Ishikawa (cell line): ENCODE results near the gene MTHFD1L.

Source experiments
- CEBPB ChIP-seq: IDR thresholded peaks from 2 replicates; pipeline ENCODE4 v1.6.1; 2012
- CREB1 ChIP-seq: IDR thresholded peaks from 2 replicates; pipeline ENCODE4 v1.6.1; 2012; ENCODE audit warnings: low read depth
- EGR1 ChIP-seq: IDR thresholded peaks from 2 replicates; pipeline ENCODE4 v1.6.1; 2012
- EP300 ChIP-seq: IDR thresholded peaks from 2 replicates; pipeline ENCODE4 v1.6.1; 2012; ENCODE audit warnings: borderline replicate concordance
- FOXM1 ChIP-seq: IDR thresholded peaks from 2 replicates; pipeline ENCODE4 v1.6.1; 2012; ENCODE audit warnings: low read depth, borderline replicate concordance
- NFIC ChIP-seq: IDR thresholded peaks from 2 replicates; pipeline ENCODE4 v1.6.1; 2012
- RAD21 ChIP-seq: IDR thresholded peaks from 2 replicates; pipeline ENCODE4 v1.6.1; 2012; ENCODE audit warnings: low read depth
- TAF1 ChIP-seq: IDR thresholded peaks from 2 replicates; pipeline ENCODE4 v1.6.1; 2012; ENCODE audit warnings: low read depth, mild to moderate bottlenecking
- TCF12 ChIP-seq: IDR thresholded peaks from 2 replicates; pipeline ENCODE4 v1.6.1; 2012; ENCODE audit warnings: low read depth
- TEAD4 ChIP-seq: IDR thresholded peaks from 2 replicates; pipeline ENCODE4 v1.6.1; 2012
- YY1 ChIP-seq: IDR thresholded peaks from 2 replicates; pipeline ENCODE4 v1.6.1; 2012; ENCODE audit warnings: low read depth
- ZBTB7A ChIP-seq: IDR thresholded peaks from 2 replicates; pipeline ENCODE4 v1.6.1; 2012; ENCODE audit warnings: low read depth
- TF ChIP-seq, protein P1 (sequence below): IDR thresholded peaks from 2 replicates; pipeline ENCODE4 v1.6.1; 2012
- TF ChIP-seq, protein P2 (sequence below): IDR thresholded peaks from 2 replicates; pipeline ENCODE4 v1.6.1; 2012; ENCODE audit warnings: low read depth, mild to moderate bottlenecking
- TF ChIP-seq, protein P3 (sequence below): IDR thresholded peaks from 2 replicates; pipeline ENCODE4 v1.6.1; 2012

Gene MTHFD1L

DNA sequence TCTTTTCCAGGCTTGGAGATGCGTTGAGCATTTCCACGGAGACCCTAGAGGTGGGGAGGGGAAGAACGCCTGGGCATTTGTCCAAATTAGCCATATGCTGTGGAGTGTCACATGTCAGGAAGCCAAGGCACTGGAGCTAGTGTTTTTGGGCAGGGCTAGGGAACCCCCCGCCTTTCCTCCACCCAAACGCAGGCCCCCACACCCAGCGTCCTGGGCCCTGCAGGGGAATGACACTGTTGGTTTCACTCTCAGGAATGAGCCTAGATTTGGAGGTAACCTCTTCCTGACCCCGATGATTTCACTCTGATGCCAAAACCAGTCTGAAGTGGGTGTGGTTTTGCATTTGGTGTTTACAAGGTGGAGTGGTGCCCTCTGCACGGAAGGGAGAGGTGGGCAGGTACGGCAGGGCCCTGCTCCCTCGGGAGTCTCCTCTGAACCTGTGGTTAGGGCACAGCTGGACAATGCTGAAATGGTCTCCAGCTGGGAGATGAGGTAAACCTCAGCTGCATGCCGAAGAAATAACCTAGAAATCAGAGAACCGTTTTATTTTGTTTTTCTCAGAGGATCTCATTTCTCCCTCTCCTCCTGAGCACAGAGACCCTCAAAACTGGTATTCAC lies 29.5 kb downstream of the MTHFD1L start:
- TF ChIP-seq, protein P1, sequence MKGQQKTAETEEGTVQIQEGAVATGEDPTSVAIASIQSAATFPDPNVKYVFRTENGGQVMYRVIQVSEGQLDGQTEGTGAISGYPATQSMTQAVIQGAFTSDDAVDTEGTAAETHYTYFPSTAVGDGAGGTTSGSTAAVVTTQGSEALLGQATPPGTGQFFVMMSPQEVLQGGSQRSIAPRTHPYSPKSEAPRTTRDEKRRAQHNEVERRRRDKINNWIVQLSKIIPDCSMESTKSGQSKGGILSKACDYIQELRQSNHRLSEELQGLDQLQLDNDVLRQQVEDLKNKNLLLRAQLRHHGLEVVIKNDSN, result peak; percentile 62
- peak; percentile 83 for TF ChIP-seq TCF12
- no peak for TF ChIP-seq CREB1
- no peak for TF ChIP-seq ZBTB7A
- TF ChIP-seq, protein P2, sequence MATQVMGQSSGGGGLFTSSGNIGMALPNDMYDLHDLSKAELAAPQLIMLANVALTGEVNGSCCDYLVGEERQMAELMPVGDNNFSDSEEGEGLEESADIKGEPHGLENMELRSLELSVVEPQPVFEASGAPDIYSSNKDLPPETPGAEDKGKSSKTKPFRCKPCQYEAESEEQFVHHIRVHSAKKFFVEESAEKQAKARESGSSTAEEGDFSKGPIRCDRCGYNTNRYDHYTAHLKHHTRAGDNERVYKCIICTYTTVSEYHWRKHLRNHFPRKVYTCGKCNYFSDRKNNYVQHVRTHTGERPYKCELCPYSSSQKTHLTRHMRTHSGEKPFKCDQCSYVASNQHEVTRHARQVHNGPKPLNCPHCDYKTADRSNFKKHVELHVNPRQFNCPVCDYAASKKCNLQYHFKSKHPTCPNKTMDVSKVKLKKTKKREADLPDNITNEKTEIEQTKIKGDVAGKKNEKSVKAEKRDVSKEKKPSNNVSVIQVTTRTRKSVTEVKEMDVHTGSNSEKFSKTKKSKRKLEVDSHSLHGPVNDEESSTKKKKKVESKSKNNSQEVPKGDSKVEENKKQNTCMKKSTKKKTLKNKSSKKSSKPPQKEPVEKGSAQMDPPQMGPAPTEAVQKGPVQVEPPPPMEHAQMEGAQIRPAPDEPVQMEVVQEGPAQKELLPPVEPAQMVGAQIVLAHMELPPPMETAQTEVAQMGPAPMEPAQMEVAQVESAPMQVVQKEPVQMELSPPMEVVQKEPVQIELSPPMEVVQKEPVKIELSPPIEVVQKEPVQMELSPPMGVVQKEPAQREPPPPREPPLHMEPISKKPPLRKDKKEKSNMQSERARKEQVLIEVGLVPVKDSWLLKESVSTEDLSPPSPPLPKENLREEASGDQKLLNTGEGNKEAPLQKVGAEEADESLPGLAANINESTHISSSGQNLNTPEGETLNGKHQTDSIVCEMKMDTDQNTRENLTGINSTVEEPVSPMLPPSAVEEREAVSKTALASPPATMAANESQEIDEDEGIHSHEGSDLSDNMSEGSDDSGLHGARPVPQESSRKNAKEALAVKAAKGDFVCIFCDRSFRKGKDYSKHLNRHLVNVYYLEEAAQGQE, result no peak
- peak; percentile 59 for TF ChIP-seq EP300
- peak; percentile 71 for TF ChIP-seq NFIC
- no peak; the same call in 1 of the 2 replicates for TF ChIP-seq FOXM1
- peak; percentile 27 for TF ChIP-seq TEAD4
- TF ChIP-seq, protein P3, sequence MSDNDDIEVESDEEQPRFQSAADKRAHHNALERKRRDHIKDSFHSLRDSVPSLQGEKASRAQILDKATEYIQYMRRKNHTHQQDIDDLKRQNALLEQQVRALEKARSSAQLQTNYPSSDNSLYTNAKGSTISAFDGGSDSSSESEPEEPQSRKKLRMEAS, result no peak; the same call in 1 of the 2 replicates
- no peak for TF ChIP-seq EGR1
- TF ChIP-seq YY1, result no peak
- no peak for TF ChIP-seq CEBPB

DNA sequence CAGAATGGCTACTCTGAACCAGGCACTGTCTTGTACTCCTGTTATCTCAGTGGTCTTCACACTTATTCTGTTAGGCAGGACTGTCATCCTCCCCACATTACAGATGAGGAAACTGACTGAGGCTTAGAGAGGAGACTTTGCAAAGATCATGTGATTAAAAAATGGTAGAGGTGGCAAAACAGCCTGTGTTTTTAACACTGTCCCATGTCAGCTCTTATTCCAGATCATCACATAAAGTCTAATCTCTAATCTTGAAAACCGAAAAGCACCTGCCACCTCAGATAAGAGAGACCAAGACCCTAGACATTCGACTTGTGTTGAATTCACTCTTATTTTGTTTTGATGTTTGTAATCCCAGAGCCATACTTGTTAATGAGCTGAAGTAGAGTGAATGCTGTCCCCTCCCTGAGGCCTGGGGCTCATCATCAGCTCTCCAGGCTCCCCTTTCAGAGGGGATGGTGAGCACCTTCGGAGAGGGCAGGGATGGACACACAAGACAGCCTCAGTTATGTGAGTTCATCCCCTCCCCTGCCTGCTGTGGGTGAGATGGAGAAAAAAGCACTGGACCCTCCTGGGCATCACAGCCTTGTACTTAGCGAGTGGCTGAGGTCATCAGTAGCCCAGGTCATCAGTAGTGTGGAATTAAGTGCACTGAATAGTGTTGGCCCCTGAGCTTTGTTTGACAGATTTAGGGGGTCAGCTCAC lies 30.6 kb downstream of the MTHFD1L start:
- no peak for TF ChIP-seq RAD21
- TF ChIP-seq, protein P1, result no peak
- TF ChIP-seq, protein P2, result no peak
- TF ChIP-seq TEAD4, result no peak
- no peak for TF ChIP-seq TAF1
- no peak for TF ChIP-seq CEBPB

DNA sequence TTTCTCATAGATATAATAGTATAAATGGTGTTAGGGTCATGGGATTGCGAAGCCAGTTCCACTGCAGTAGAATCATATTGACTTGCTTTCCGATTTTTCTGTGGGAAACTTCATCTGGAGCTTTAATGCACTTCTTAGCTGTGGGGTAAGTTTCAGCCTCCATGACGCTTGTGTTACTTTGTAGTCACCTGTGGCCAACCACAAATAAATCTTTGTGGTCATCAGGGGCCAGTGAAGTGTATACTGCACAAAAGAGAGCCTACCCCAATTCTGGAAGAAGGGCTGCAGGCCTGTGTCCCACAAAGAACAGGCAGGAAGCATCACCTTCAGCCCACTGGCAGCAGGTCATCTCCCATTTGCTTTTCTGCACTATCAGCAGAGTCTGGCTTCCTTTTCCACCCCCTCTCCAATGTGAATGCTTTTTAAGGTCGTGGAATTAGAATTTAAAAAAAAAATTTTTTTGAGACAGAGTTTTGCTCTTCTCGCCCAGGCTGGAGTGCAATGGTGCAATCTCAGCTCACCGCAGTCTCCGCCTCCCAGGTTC lies 32.0 kb downstream of the MTHFD1L start:
- TF ChIP-seq YY1 (no peak), EP300 (no peak), TCF12 (no peak), CEBPB (no peak), TAF1 (no peak), EGR1 (no peak), NFIC (no peak), ZBTB7A (no peak), FOXM1 (no peak), TEAD4 (no peak), CREB1 (no peak), RAD21 (no peak)
- TF ChIP-seq, protein P3, result no peak
- TF ChIP-seq, protein P1, result no peak
- TF ChIP-seq, protein P2, result no peak
